GM21737 (cell line): ENCODE results near the gene EDN3.

Experiments used
- ATAC-seq: cut with Tn5 transposase; IDR thresholded peaks from one replicate; pipeline ENCODE4 v1.9.1; 2021; ENCODE audit warnings: mild to moderate bottlenecking, moderate library complexity; ENCODE audit not compliant: unreplicated experiment

The EDN3 gene

GRCh38 chr20:59307270-59307669 lies 6.9 kb downstream of the EDN3 start:
- no peak for ATAC-seq

GRCh38 chr20:59308493-59309201 lies 8.2 kb downstream of the EDN3 start:
- no peak for ATAC-seq

DNA sequence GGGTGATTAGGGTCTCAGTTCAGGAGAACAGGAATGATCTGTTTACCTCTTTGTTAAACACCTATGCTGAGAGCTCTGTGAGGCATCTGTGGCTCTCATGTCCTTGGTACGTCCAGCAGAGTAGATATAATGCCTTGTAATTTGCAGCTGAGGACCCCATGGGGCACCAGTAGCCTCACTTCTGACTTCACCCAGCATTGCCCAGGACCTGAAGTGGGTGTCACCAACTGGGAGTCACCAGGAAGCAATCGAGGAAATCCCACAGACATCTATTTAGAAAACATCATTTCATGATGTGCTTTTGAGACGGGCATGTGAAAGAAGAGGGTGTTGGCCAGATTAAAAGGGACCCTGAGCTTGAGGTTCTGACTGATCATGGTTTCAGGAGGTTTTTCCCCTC lies 8.8 kb downstream of the EDN3 start:
- no peak for ATAC-seq

DNA sequence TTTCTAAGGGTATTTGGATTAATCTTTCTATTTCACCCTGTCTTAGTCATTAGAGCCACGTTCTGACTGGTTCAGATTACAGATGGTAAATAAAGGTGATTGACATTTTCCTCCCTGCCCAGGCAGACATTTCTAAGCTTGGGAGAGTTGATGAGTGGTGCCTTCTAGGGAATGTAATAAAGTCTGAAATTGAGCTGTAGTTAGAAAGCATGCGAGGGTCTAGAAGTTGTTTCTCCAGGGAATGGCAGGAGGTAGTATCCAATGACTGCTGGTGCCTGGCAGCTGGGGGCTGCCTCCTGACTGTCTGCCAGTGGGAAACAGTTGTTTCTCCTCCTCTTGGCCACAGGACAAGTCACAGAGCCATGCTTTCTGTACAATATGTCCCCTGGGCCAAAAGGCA lies 14.6 kb downstream of the EDN3 start:
- no peak for ATAC-seq

DNA sequence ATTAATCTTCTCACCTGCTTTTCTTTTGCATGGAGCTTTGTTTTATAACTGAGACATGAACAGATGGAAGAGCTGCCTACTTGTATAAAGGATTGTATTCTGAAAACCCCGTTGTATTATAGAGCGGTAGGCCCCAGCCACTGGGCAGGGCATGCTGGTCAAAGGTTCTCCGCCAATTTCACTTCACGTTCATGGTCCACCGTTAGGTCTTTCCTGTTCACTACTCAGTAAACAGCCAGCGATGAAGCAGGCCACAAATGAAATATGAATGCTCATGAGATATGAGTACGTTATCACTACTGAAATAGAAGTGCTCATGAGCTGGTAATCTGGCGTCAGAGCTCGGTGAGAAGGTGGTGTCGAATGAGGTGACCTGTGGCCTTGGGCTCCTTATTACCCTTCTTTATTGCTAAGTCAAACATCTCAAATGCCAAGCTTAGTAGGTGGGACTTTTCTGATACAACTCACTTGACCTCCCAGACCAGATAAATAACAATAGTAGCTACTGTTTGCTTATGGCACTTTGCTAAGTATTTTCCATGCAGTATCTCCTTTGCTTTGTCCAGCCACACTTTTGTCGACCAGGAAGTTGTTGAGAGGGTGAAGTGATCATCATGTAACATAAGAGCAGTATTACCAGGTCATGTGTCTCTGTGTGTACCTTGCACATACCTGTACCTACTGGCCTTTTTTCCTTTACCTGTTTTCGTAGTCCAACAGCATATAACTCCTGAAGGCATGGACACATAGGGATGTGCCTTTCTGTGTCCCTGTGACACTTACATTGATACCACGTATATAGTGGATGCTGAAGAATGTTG lies 16.7 kb downstream of the EDN3 start:
- no peak for ATAC-seq

DNA sequence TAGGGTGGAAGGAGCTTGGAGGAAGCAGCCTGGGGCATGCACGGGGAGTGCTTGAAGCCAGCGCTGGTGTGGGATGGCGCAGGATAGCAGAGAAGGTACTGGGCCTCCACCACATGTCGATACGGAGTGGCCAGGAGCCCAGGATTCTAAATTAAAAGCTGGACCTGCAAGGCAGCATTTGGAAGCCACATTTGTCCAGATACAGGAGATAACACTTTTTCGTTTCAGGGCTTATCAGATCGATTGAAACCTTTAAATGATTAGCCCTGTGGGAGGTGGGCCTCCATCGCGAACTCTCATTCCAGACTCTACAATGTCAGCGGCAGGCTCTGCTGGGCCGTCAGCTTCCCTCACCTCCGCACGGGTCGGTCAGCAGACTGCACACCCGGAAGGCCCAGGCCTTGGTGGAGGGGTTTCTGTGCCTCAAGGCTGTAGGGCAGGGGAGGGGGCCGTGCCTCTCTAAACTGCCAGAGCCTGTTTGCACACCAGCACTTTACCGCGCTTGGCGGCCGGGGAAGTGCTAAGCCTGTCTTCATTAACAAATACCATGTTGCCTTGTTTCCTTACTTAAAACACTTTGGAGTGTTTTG lies 17.9 kb downstream of the EDN3 start:
- ATAC-seq, result no peak

GRCh38 chr20:59318803-59319202 lies 18.4 kb downstream of the EDN3 start:
- no peak for ATAC-seq

DNA sequence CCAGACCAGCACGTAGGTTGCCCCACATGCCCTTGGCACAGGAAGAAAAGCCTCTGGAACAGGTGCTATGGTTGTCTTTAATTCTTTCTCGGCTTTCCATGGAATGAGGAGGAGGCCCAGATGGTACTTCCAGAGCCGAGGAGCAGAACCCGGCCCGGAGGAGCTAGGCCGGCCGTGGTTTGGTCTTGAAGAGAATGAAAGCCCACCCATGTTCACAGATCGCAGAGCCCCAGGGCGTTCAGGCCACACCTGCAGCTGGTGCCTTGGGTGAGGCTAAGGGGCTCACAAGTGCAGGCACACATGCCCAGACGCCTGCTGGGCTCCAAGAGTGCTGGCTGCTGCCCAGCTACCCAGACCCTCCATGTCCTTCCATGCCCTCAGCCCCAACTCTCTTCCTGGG lies 20.0 kb downstream of the EDN3 start:
- ATAC-seq, result no peak

GRCh38 chr20:59320854-59321647 lies 20.6 kb downstream of the EDN3 start:
- no peak for ATAC-seq

- no peak for ATAC-seq
These were observed 21.7 kb downstream of the EDN3 start for GRCh38 chr20:59322081-59322480.

GRCh38 chr20:59322585-59323454 lies 22.4 kb downstream of the EDN3 start:
- no peak for ATAC-seq

- no peak for ATAC-seq
These were observed 23.3 kb downstream of the EDN3 start for GRCh38 chr20:59323731-59324130.

DNA sequence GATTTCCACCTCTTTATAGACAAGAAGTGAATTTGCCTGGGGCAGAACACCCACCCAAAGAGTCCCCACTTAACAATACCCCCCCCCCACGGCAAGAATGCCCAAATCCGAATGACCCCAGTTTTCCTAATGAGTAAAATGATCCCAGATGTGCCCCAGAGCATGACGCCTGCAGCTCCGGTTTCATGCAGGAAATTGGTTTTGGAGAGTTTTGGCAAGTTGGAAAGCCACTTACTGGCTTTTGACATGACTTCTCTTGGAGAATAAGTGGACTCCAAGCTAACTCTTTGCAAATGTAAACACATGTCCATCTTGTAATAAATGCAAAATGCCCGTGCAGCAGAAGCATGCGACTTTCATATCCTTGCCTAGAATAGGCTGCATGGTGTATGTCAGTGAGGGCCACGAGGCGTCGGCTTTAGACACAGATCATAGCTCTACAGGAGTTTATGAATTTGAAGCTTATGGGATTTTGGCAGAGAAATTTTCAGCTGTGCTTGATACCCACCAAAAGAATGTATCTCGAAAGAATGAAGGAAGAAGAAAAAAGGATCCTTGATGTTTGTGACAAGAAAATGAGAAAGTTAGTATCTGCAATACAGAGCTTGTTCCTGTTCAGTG lies 24.2 kb downstream of the EDN3 start:
- ATAC-seq, result no peak

DNA sequence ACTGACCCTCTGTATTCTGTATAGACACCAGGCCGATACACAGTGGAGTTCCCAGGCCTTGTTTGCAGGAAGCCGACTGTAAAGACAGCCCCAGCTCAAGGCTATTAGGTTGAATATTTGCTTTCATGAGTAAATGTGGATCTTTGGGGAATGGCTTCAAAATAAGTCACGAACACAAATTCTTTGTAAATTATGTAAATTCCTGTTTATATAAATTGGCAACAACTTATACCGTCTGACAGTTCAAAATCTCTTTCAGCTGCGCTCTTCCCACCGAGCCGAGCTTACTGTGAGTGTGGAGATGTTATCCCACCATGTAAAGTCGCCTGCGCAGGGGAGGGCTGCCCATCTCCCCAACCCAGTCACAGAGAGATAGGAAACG lies 24.7 kb downstream of the EDN3 start:
- ATAC-seq, result no peak

- ATAC-seq, result no peak
These were observed 25.8 kb downstream of the EDN3 start for GRCh38 chr20:59326188-59326587.

DNA sequence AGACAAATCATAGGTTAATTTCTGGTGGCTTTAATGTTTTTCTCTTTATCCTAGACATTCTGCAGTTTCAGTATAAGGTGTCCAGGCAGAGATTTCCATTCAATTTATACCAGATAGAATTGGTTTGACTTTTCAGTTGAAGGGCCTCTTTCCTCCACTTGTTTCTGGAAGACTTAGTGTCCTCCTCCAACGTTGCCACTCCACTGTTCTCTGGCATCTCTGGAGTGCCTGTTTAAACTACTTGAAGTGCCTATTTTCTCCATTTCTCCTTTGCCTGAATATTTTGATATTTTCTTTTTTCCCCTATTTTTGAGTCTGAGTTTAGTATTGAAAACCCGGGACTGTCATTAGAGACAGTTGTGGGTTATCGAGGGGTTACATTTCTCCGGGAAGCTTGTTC lies 27.7 kb downstream of the EDN3 start:
- ATAC-seq, result no peak

DNA sequence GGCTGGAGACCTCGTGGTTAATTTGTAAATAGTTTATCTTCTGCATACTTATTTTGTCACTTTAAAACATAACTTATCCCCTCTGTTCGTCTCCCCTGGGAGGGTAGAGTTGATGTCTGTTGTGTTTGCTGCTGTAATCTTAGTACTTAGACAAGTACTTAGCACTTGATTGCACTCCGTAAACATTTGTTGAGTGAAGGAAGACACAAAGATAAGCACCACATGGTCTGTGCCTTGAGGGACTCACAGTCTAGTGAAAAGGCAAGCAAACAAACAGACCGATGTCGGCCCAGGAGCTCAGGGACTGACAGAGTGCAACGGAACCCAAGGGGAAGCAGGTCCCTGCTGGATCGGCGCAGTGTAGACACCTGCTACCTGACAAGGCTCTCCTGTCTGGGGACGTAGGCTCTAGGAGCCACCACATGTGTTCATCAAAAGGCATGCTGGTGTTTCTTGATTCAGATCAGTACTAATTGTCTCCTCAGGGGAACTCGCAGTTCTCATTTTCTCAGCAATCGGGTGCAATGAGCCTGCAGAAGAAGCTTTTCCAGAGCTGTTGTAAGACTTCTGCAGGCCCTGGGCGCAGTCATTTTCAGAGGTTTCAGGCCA lies 31.4 kb downstream of the EDN3 start:
- ATAC-seq, result no peak

DNA sequence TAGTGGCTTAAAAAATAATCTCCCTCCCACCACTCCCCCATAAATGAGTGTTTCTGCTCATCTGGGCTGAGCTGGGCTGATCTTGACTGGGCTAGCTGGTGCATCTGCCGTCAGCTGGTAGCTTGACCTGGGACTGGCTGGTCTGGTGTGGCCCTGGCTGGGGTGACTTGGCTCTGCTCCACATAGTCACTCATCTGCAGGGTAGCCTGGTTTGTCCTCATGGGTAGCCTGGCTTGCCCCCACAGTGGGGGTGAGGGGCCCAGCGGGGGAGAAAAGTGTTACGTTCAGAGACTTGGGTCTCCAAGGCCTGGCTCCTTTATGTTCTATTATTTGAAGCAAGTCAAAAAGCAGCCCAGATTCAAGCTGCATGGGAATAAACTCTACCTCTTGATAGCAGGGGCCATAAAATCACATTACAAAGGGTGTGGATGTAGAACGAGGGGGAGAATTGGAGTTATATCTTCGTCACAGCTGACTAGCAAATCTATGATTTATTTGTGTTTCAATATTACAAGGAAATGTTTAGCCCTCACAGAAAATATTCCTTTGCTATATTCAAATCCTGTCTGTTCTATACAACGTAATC lies 32.9 kb downstream of the EDN3 start:
- ATAC-seq, result no peak

- no peak for ATAC-seq
These were observed 33.5 kb downstream of the EDN3 start for GRCh38 chr20:59333951-59334350.
